ENCODE data around the gene OR10G7. TPM values are rescaled to one million over a fixed set of nuclear protein-coding genes. Genes with fewer than 3 reads are reported as not detected.

Gene OR10G7
- total and polyA plus RNA-seq, 12 donors: not detected

DNA sequence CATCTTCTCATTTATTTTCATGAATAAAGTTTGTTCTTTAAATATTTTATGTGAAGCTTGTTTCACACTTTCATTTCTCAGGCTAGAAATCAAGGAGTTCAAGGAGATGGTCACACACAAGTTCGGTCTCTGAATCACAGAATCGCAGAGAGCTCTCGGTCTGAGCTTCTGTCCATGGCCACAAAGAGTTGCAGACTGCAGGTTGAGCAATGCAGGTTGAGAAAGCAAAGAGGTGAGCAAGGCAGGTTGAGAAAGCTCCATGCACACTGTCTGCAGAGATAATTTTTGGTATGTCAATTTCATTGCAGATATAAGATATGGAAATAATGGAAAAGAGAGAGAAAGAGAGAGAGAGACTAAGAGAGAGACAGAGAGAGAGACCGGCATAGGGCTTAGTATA, 41.2 kb upstream of the OR10G7 start:
- WGBS, 4 donors: 73 to 79% (median 76%) methylated on average over 4 of the region's 4 CpGs
- Histone ChIP-seq H3K36me3 (replicated peaks in 1 of 2) (no peaks in the 10 kb centered on the region), H3K27me3 (peaks cover 4% of the 10 kb centered on the region), H3K4me3 (no peak overlapping the region), H3K27ac (no peak overlapping the region), H3K4me1 (replicated peaks in 1 of 2) (no peaks in the 10 kb centered on the region), H3K9me3 (replicated peaks in 1 of 3) (no peaks in the 10 kb centered on the region)
- TF ChIP-seq CTCF (IDR thresholded peaks at IDR 0.05) (no peak), POLR2A (IDR thresholded peaks at IDR 0.05) (no peak)
- intact Hi-C loops (cut with DNase I): no loop called here
- DNase-seq: no peak

GRCh38 chr11:124081483-124081882, 40.4 kb upstream of the OR10G7 start:
- H3K4me3 ChIP-seq: no peak overlapping the region
- no peaks in the 10 kb centered on the region for H3K36me3 ChIP-seq (replicated peaks in 1 of 2)
- no peak for TF ChIP-seq CTCF (IDR thresholded peaks at IDR 0.05)
- no peak for TF ChIP-seq POLR2A (IDR thresholded peaks at IDR 0.05)
- H3K27ac ChIP-seq: no peak overlapping the region
- intact Hi-C loops (cut with DNase I): no loop called here
- DNase-seq: no peak
- H3K27me3 ChIP-seq: peaks cover 4% of the 10 kb centered on the region
- H3K9me3 ChIP-seq (replicated peaks in 1 of 3): no peaks in the 10 kb centered on the region
- 73 to 79% (median 75%) methylated on average over 3 of the region's 3 CpGs for WGBS, 4 donors
- H3K4me1 ChIP-seq (replicated peaks in 1 of 2): no peaks in the 10 kb centered on the region

DNA sequence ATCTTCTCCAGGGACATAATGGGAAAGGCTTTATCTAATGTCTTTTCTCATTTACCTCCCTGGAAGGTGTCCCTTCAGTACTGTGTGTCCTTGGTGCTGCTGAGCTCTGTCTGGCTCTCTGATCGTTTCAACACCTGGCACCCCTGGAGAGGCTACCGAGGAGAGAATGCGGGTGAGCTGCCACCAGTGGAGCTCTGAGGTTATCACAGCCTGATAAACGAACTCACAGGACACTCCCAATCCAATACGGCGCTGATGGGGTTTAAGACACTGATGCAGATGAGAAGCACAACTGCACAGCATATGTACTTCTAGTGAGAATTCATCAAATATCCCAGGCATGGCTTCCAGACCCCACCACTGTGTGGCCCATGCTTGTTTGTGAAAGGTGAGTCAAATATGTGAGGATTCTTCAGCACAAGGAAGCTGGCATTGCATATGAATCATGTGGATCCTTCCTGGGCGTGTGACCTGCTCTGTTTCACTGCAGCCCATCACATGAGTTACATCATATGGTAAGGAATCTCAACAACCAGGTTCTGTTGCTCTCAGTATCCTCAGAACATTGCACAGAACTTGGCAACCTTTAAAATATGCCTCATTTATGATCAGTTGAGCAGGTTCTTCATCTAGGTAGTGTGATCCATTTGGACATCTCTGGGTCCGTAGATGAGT, 39.3 kb upstream of the OR10G7 start:
- Histone ChIP-seq H3K36me3 (replicated peaks in 1 of 2) (no peaks in the 10 kb centered on the region), H3K4me3 (no peak overlapping the region), H3K4me1 (replicated peaks in 1 of 2) (peaks cover 0 to 3% of the 10 kb centered on the region in 2 donors), H3K27me3 (peaks cover 4% of the 10 kb centered on the region), H3K27ac (no peak overlapping the region), H3K9me3 (replicated peaks in 1 of 3) (no peaks in the 10 kb centered on the region)
- TF ChIP-seq CTCF (IDR thresholded peaks at IDR 0.05) (no peak), POLR2A (IDR thresholded peaks at IDR 0.05) (no peak)
- intact Hi-C loops (cut with DNase I): no loop called here
- WGBS, 4 donors: 76 to 80% (median 77%) methylated on average over 6 to 8 of the region's 8 CpGs
- no peak for DNase-seq

GRCh38 chr11:124079631-124080326, 38.7 kb upstream of the OR10G7 start:
- Histone ChIP-seq H3K36me3 (replicated peaks in 1 of 2) (no peaks in the 10 kb centered on the region), H3K4me3 (no peak overlapping the region), H3K27ac (no peak overlapping the region), H3K4me1 (replicated peaks in 1 of 2) (peaks cover 0 to 3% of the 10 kb centered on the region in 2 donors), H3K9me3 (replicated peaks in 1 of 3) (no peaks in the 10 kb centered on the region), H3K27me3 (peaks cover 4% of the 10 kb centered on the region)
- no peak for TF ChIP-seq POLR2A (IDR thresholded peaks at IDR 0.05)
- TF ChIP-seq CTCF (IDR thresholded peaks at IDR 0.05): no peak
- intact Hi-C loops (cut with DNase I): loop anchor here in 1 of 2 donors (10.0 kb wide), 1 partner anchor 115 kb away; no protein-coding TSS in a partner anchor
- no peak for DNase-seq
- WGBS, 4 donors: 68 to 77% (median 72%) methylated on average over 8 of the region's 8 CpGs
